Measurements from ENCODE around the gene MOSMO. TPM values are rescaled to one million over a fixed set of nuclear protein-coding genes. Genes with fewer than 3 reads are reported as not detected.

Gene MOSMO
- total and polyA plus RNA-seq, 4 donors, result 3.9 to 13.6 (median 4.5) TPM

DNA sequence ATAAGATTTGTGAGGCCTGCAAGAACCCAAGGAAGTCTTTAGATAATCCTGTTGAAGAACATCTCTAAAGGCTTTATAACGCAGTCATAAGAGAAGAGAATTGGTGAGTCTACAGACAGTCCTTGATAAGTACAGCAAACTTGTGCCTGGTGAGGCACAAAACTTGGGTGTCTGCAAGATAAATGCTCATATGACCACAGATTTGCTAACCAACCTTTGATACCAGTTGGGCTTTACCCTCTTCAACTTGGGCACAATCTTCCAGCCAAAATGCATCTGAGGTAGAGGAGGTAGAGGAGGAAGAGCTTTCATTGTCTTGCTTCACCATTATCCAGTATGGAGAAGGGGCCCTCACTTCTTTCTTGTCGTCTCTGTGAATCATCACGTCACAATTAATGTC is 23.8 kb upstream of the MOSMO start:
- WGBS, result 94% methylated on average over 3 of the region's 3 CpGs
- TF ChIP-seq HNF4G (IDR thresholded peaks at IDR 0.05) (no peak), RXRA (IDR thresholded peaks at IDR 0.05) (no peak), GABPA (IDR thresholded peaks at IDR 0.05 in 1 of 2, conservative IDR thresholded peaks at IDR 0.05 in 1 of 2) (no peak), EGR1 (IDR thresholded peaks at IDR 0.05; ENCODE audit: low read depth in 2 of 2) (no peak), FOXA1 (IDR thresholded peaks at IDR 0.05) (no peak), YY1 (IDR thresholded peaks at IDR 0.05) (no peak), HNF4A (conservative IDR thresholded peaks at IDR 0.05) (no peak), FOXA2 (IDR thresholded peaks at IDR 0.05) (no peak)
- TF ChIP-seq, protein P1, sequence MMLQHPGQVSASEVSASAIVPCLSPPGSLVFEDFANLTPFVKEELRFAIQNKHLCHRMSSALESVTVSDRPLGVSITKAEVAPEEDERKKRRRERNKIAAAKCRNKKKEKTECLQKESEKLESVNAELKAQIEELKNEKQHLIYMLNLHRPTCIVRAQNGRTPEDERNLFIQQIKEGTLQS (IDR thresholded peaks at IDR 0.05), result no peak
- TF ChIP-seq, protein P2, sequence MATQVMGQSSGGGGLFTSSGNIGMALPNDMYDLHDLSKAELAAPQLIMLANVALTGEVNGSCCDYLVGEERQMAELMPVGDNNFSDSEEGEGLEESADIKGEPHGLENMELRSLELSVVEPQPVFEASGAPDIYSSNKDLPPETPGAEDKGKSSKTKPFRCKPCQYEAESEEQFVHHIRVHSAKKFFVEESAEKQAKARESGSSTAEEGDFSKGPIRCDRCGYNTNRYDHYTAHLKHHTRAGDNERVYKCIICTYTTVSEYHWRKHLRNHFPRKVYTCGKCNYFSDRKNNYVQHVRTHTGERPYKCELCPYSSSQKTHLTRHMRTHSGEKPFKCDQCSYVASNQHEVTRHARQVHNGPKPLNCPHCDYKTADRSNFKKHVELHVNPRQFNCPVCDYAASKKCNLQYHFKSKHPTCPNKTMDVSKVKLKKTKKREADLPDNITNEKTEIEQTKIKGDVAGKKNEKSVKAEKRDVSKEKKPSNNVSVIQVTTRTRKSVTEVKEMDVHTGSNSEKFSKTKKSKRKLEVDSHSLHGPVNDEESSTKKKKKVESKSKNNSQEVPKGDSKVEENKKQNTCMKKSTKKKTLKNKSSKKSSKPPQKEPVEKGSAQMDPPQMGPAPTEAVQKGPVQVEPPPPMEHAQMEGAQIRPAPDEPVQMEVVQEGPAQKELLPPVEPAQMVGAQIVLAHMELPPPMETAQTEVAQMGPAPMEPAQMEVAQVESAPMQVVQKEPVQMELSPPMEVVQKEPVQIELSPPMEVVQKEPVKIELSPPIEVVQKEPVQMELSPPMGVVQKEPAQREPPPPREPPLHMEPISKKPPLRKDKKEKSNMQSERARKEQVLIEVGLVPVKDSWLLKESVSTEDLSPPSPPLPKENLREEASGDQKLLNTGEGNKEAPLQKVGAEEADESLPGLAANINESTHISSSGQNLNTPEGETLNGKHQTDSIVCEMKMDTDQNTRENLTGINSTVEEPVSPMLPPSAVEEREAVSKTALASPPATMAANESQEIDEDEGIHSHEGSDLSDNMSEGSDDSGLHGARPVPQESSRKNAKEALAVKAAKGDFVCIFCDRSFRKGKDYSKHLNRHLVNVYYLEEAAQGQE (IDR thresholded peaks at IDR 0.05), result no peak
- TF ChIP-seq, protein P3, sequence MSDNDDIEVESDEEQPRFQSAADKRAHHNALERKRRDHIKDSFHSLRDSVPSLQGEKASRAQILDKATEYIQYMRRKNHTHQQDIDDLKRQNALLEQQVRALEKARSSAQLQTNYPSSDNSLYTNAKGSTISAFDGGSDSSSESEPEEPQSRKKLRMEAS (IDR thresholded peaks at IDR 0.05), result no peak
- H3K36me3 ChIP-seq (ENCODE audit: control insufficient read depth in 4 of 4, insufficient read depth in 3 of 4, low read depth in 1 of 4, low read length in 3 of 4), result peaks cover 13 to 53% (median 49%) of the 10 kb centered on the region in 4 donors

DNA sequence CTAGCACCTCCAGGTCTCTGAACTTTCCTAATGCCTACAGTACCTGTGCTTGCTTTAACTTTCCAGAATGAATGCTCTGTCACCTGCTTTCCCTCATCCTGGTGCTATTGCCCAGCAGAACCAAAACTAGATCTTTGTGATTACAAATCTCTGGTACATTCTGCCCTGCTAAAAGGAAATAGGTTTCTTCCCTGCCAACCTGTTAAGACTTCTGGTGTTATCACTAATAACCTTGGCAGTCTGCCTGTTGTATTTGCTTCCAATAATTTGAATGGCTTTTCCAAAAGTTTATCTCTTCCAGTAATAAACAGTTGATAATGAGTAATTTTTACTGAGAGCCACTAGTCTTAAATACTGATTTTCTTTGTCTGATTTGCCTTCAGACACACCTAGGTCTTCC is 22.4 kb upstream of the MOSMO start:
- Histone ChIP-seq H3K4me3 (ENCODE audit: low read depth in 1 of 3, low read length in 3 of 3) (no peak overlapping the region), H3K9me3 (ENCODE audit: control insufficient read depth in 4 of 4, low read length in 3 of 4) (no peaks in the 10 kb centered on the region), H3K36me3 (ENCODE audit: control insufficient read depth in 4 of 4, insufficient read depth in 3 of 4, low read depth in 1 of 4, low read length in 3 of 4) (peaks cover 11 to 38% (median 35%) of the 10 kb centered on the region in 4 donors), H3K9ac (ENCODE audit: low read depth in 1 of 2, low read length in 2 of 2) (no peak overlapping the region), H3K27ac (ENCODE audit: low read depth in 1 of 2, low read length in 2 of 2) (no peak overlapping the region), H3K4me1 (ENCODE audit: control insufficient read depth in 4 of 4, insufficient read depth in 4 of 4, low read length in 3 of 4) (no peaks in the 10 kb centered on the region), H3K27me3 (ENCODE audit: control insufficient read depth in 4 of 4, insufficient read depth in 4 of 4, low read length in 3 of 4) (no peaks in the 10 kb centered on the region)
- no peak for DNase-seq (ENCODE audit: low spot score)
- TF ChIP-seq FOXA1 (IDR thresholded peaks at IDR 0.05), result no peak
- TF ChIP-seq HNF4A (conservative IDR thresholded peaks at IDR 0.05), result no peak
- TF ChIP-seq, protein P1 (IDR thresholded peaks at IDR 0.05), result no peak
- TF ChIP-seq, protein P3 (IDR thresholded peaks at IDR 0.05), result no peak
- no peak for TF ChIP-seq YY1 (IDR thresholded peaks at IDR 0.05)
- no peak for TF ChIP-seq JUND (IDR thresholded peaks at IDR 0.05)
- TF ChIP-seq, protein P4, sequence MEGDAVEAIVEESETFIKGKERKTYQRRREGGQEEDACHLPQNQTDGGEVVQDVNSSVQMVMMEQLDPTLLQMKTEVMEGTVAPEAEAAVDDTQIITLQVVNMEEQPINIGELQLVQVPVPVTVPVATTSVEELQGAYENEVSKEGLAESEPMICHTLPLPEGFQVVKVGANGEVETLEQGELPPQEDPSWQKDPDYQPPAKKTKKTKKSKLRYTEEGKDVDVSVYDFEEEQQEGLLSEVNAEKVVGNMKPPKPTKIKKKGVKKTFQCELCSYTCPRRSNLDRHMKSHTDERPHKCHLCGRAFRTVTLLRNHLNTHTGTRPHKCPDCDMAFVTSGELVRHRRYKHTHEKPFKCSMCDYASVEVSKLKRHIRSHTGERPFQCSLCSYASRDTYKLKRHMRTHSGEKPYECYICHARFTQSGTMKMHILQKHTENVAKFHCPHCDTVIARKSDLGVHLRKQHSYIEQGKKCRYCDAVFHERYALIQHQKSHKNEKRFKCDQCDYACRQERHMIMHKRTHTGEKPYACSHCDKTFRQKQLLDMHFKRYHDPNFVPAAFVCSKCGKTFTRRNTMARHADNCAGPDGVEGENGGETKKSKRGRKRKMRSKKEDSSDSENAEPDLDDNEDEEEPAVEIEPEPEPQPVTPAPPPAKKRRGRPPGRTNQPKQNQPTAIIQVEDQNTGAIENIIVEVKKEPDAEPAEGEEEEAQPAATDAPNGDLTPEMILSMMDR (IDR thresholded peaks at IDR 0.05; ENCODE audit: low read depth, low read length, missing input control), result no peak
- TF ChIP-seq, protein P2 (IDR thresholded peaks at IDR 0.05), result no peak
- no peak for TF ChIP-seq RXRA (IDR thresholded peaks at IDR 0.05)
- no peak for TF ChIP-seq SP1 (IDR thresholded peaks at IDR 0.05)
- no peak for TF ChIP-seq GABPA (IDR thresholded peaks at IDR 0.05 in 1 of 2, conservative IDR thresholded peaks at IDR 0.05 in 1 of 2)
- TF ChIP-seq, protein P5, sequence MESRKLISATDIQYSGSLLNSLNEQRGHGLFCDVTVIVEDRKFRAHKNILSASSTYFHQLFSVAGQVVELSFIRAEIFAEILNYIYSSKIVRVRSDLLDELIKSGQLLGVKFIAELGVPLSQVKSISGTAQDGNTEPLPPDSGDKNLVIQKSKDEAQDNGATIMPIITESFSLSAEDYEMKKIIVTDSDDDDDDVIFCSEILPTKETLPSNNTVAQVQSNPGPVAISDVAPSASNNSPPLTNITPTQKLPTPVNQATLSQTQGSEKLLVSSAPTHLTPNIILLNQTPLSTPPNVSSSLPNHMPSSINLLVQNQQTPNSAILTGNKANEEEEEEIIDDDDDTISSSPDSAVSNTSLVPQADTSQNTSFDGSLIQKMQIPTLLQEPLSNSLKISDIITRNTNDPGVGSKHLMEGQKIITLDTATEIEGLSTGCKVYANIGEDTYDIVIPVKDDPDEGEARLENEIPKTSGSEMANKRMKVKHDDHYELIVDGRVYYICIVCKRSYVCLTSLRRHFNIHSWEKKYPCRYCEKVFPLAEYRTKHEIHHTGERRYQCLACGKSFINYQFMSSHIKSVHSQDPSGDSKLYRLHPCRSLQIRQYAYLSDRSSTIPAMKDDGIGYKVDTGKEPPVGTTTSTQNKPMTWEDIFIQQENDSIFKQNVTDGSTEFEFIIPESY (IDR thresholded peaks at IDR 0.05), result no peak
- TF ChIP-seq TAF1 (conservative IDR thresholded peaks at IDR 0.05), result no peak

More for the DNA sequence above, 23.8 kb upstream of the MOSMO start:
- no peak overlapping the region for H3K4me3 ChIP-seq (ENCODE audit: low read depth in 1 of 3, low read length in 3 of 3)
- H3K4me1 ChIP-seq (ENCODE audit: control insufficient read depth in 4 of 4, insufficient read depth in 4 of 4, low read length in 3 of 4), result no peaks in the 10 kb centered on the region
- no peak overlapping the region for H3K27ac ChIP-seq (ENCODE audit: low read depth in 1 of 2, low read length in 2 of 2)
- no peaks in the 10 kb centered on the region for H3K9me3 ChIP-seq (ENCODE audit: control insufficient read depth in 4 of 4, low read length in 3 of 4)
- H3K27me3 ChIP-seq (ENCODE audit: control insufficient read depth in 4 of 4, insufficient read depth in 4 of 4, low read length in 3 of 4), result no peaks in the 10 kb centered on the region
- H3K9ac ChIP-seq (ENCODE audit: low read depth in 1 of 2, low read length in 2 of 2), result no peak overlapping the region
- no peak for DNase-seq (ENCODE audit: low spot score)

Data from liver (tissue), 9 donors.